Activated T-helper 17 cell treated with anti-CD3 and anti-CD28 coated beads, Interleukin-2, amount 50 U/mL, for 72 hours (primary cell): ENCODE results near the gene DDI2. TPM values are rescaled to one million over a fixed set of nuclear protein-coding genes. Genes with fewer than 3 reads are reported as not detected.

Experiments
- ATAC-seq: fragments of 150-1000 bp; cut with Tn5 transposase; replicated peaks from 2 replicates; pipeline ENCODE4 v1.10.0; 2021; ENCODE audit warnings: mild to moderate bottlenecking, moderate library complexity
- H3K27ac Mint-ChIP-seq: one replicate; pipeline ENCODE4 v1.8.0; 2022; ENCODE audit warnings: mixed read lengths
- H3K27me3 Mint-ChIP-seq: one replicate; pipeline ENCODE4 v1.8.0; 2022; ENCODE audit warnings: mixed read lengths
- H3K36me3 Mint-ChIP-seq: one replicate; pipeline ENCODE4 v1.8.0; 2022; ENCODE audit warnings: low read depth, mild to moderate bottlenecking, mixed read lengths
- H3K4me1 Mint-ChIP-seq: one replicate; pipeline ENCODE4 v1.8.0; 2022; ENCODE audit warnings: mixed read lengths
- H3K4me3 Mint-ChIP-seq: one replicate; pipeline ENCODE4 v1.8.0; 2022; ENCODE audit warnings: mild to moderate bottlenecking, mixed read lengths
- H3K9me3 Mint-ChIP-seq: one replicate; pipeline ENCODE4 v1.8.0; 2022; ENCODE audit warnings: mixed read lengths
- total RNA-seq, 2 donors: library from RNA; stranded (reverse); gene quantifications; one replicate each; pipeline ENCODE4 v1.2.3, GENCODE V29; 2022

DDI2 gene
- total RNA-seq, 2 donors from 2014 or later = 28.3 to 39.3 TPM

GRCh38 chr1:15671430-15671829, 54.2 kb downstream of the DDI2 start:
- ATAC-seq = no peak
- Mint-ChIP-seq H3K4me1 (no peaks in the 10 kb centered on the region), H3K4me3 (no peak overlapping the region), H3K9me3 (no peaks in the 10 kb centered on the region), H3K27ac (peak overlapping the region; percentile 13), H3K27me3 (no peaks in the 10 kb centered on the region), H3K36me3 (no peaks in the 10 kb centered on the region)

GRCh38 chr1:15674386-15675159, 57.3 kb downstream of the DDI2 start:
- H3K27ac Mint-ChIP-seq = no peak overlapping the region
- H3K27me3 Mint-ChIP-seq = no peaks in the 10 kb centered on the region
- no peaks in the 10 kb centered on the region for H3K4me1 Mint-ChIP-seq
- H3K4me3 Mint-ChIP-seq = no peak overlapping the region
- H3K9me3 Mint-ChIP-seq = no peaks in the 10 kb centered on the region
- H3K36me3 Mint-ChIP-seq = no peaks in the 10 kb centered on the region
- no peak for ATAC-seq

GRCh38 chr1:15676010-15676409, 58.8 kb downstream of the DDI2 start:
- no peaks in the 10 kb centered on the region for H3K27me3 Mint-ChIP-seq
- H3K36me3 Mint-ChIP-seq = no peaks in the 10 kb centered on the region
- H3K9me3 Mint-ChIP-seq = no peaks in the 10 kb centered on the region
- H3K4me3 Mint-ChIP-seq = no peak overlapping the region
- no peak overlapping the region for H3K27ac Mint-ChIP-seq
- ATAC-seq = no peak
- no peaks in the 10 kb centered on the region for H3K4me1 Mint-ChIP-seq

GRCh38 chr1:15676688-15677661, 59.7 kb downstream of the DDI2 start:
- Mint-ChIP-seq H3K9me3 (no peaks in the 10 kb centered on the region), H3K27me3 (no peaks in the 10 kb centered on the region), H3K4me1 (peaks cover 3% of the 10 kb centered on the region), H3K36me3 (no peaks in the 10 kb centered on the region), H3K27ac (no peak overlapping the region), H3K4me3 (no peak overlapping the region)
- ATAC-seq = no peak

- Mint-ChIP-seq H3K27ac (peak overlapping the region; percentile 41), H3K27me3 (no peaks in the 10 kb centered on the region), H3K4me1 (peaks cover 9% of the 10 kb centered on the region), H3K4me3 (no peak overlapping the region), H3K9me3 (no peaks in the 10 kb centered on the region), H3K36me3 (no peaks in the 10 kb centered on the region)
- peak; percentile 65 for ATAC-seq
These were observed 61.3 kb downstream of the DDI2 start for GRCh38 chr1:15678578-15678977.

GRCh38 chr1:15680131-15680530, 62.9 kb downstream of the DDI2 start:
- Mint-ChIP-seq H3K4me1 (peaks cover 9% of the 10 kb centered on the region), H3K9me3 (no peaks in the 10 kb centered on the region), H3K4me3 (no peak overlapping the region), H3K27ac (no peak overlapping the region), H3K36me3 (no peaks in the 10 kb centered on the region), H3K27me3 (no peaks in the 10 kb centered on the region)
- no peak for ATAC-seq

- H3K4me3 Mint-ChIP-seq = peak overlapping the region; percentile 19
- no peaks in the 10 kb centered on the region for H3K36me3 Mint-ChIP-seq
- ATAC-seq = peak; percentile 67
- H3K27me3 Mint-ChIP-seq = no peaks in the 10 kb centered on the region
- H3K27ac Mint-ChIP-seq = peak overlapping the region; percentile 22
- peaks cover 11% of the 10 kb centered on the region for H3K4me1 Mint-ChIP-seq
- H3K9me3 Mint-ChIP-seq = no peaks in the 10 kb centered on the region
These were observed 63.5 kb downstream of the DDI2 start for GRCh38 chr1:15680561-15681348.

GRCh38 chr1:15681349-15682292, 64.4 kb downstream of the DDI2 start:
- no peaks in the 10 kb centered on the region for H3K27me3 Mint-ChIP-seq

GRCh38 chr1:15682936-15683341, 65.7 kb downstream of the DDI2 start:
- Mint-ChIP-seq H3K4me1 (peaks cover 21% of the 10 kb centered on the region), H3K27me3 (no peaks in the 10 kb centered on the region), H3K36me3 (peaks cover 7% of the 10 kb centered on the region), H3K9me3 (no peaks in the 10 kb centered on the region), H3K4me3 (peak overlapping the region; percentile 76), H3K27ac (peak overlapping the region; percentile 93)
- ATAC-seq = no peak

More at GRCh38 chr1:15681349-15682292, 64.4 kb downstream of the DDI2 start:
- H3K36me3 Mint-ChIP-seq = no peaks in the 10 kb centered on the region
- H3K9me3 Mint-ChIP-seq = no peaks in the 10 kb centered on the region
- ATAC-seq = no peak
- peak overlapping the region; percentile 22 for H3K27ac Mint-ChIP-seq
- H3K4me3 Mint-ChIP-seq = peak overlapping the region; percentile 19
- H3K4me1 Mint-ChIP-seq = peaks cover 15% of the 10 kb centered on the region

GRCh38 chr1:15683345-15684039, 66.2 kb downstream of the DDI2 start:
- Mint-ChIP-seq H3K27me3 (no peaks in the 10 kb centered on the region), H3K36me3 (peaks cover 8% of the 10 kb centered on the region), H3K4me3 (peak overlapping the region; percentile 76), H3K9me3 (no peaks in the 10 kb centered on the region), H3K4me1 (peaks cover 23% of the 10 kb centered on the region), H3K27ac (peak overlapping the region; percentile 93)
- ATAC-seq = no peak

- ATAC-seq = peak; percentile 84
- Mint-ChIP-seq H3K9me3 (no peaks in the 10 kb centered on the region), H3K4me1 (peaks cover 23% of the 10 kb centered on the region), H3K27ac (peak within 1 kb of the TSS; percentile 93), H3K36me3 (peaks cover 8% of the 10 kb centered on the region), H3K27me3 (no peaks in the 10 kb centered on the region), H3K4me3 (peak within 1 kb of the TSS; percentile 85)
These were observed 66.8 kb downstream of the DDI2 start, which contains the start of gene PLEKHM2 for GRCh38 chr1:15684042-15684461. Gene PLEKHM2, plus strand, starts transcription at chr1:15684320. Its CDS starts 239 bp downstream, at chr1:15684559.

GRCh38 chr1:15684468-15685291, 67.4 kb downstream of the DDI2 start:
- H3K27ac Mint-ChIP-seq = peak overlapping the region; percentile 84
- peak overlapping the region; percentile 85 for H3K4me3 Mint-ChIP-seq
- H3K4me1 Mint-ChIP-seq = peaks cover 23% of the 10 kb centered on the region
- H3K36me3 Mint-ChIP-seq = peaks cover 8% of the 10 kb centered on the region
- no peaks in the 10 kb centered on the region for H3K9me3 Mint-ChIP-seq
- no peaks in the 10 kb centered on the region for H3K27me3 Mint-ChIP-seq
- peak; percentile 43 for ATAC-seq
